Natural killer cell (primary cell): ENCODE data around the gene CFAP20. TPM values are rescaled to one million over a fixed set of nuclear protein-coding genes. Genes with fewer than 3 reads are reported as not detected.
"Not testable (repeated sequence)": the region's sequence is repeated elsewhere in the genome, so short reads cannot be mapped to it uniquely, and the experiment has no call there.

Experiments
- ATAC-seq, 3 donors: fragments of 150-1000 bp in 2 of 3; fragments of 200-7000 bp in 1 of 3; cut with Tn5 transposase; 1 replicate in 1 of 3; 2 replicates in 2 of 3; pipeline ENCODE4 v1.10.0; 2021; ENCODE audit warnings: mild to moderate bottlenecking in 2 of 3, moderate library complexity in 2 of 3
- DNase-seq, 2 donors: peaks; one replicate each; pipeline versions ENCODE4 v3.0.0 to v3.0.0-alpha.2; 2013 to 2021; ENCODE audit warnings: mixed read lengths in 1 of 2
- H3K27ac ChIP-seq: one replicate; pipeline ENCODE4 v1.5.1; 2013; ENCODE audit warnings: mild to moderate bottlenecking, low read length
- H3K27me3 ChIP-seq: one replicate; pipeline ENCODE4 v1.6.1; 2013; ENCODE audit warnings: low read length; ENCODE audit not compliant: control insufficient read depth, insufficient read depth
- H3K36me3 ChIP-seq: one replicate; pipeline ENCODE4 v1.6.1; 2013; ENCODE audit warnings: low read length; ENCODE audit not compliant: control insufficient read depth, insufficient read depth
- H3K4me1 ChIP-seq: one replicate; pipeline ENCODE4 v1.6.1; 2013; ENCODE audit warnings: low read length; ENCODE audit not compliant: control insufficient read depth, insufficient read depth
- H3K4me3 ChIP-seq: one replicate; pipeline ENCODE4 v1.5.1; 2013; ENCODE audit warnings: low read length
- H3K9me3 ChIP-seq: one replicate; pipeline ENCODE4 v1.6.1; 2013; ENCODE audit warnings: low read length; ENCODE audit not compliant: control insufficient read depth, insufficient read depth
- H3K27ac Mint-ChIP-seq, 2 donors: one replicate each; pipeline ENCODE4 v1.8.0; 2022; ENCODE audit warnings: mild to moderate bottlenecking in 2 of 2, mixed read lengths in 2 of 2, moderate library complexity in 1 of 2
- H3K27me3 Mint-ChIP-seq, 2 donors: one replicate each; pipeline ENCODE4 v1.8.0; 2022; ENCODE audit warnings: low read depth in 2 of 2, mixed read lengths in 2 of 2
- H3K36me3 Mint-ChIP-seq: one replicate; pipeline ENCODE4 v1.8.0; 2022; ENCODE audit warnings: mixed read lengths
- H3K4me1 Mint-ChIP-seq, 2 donors: one replicate each; pipeline ENCODE4 v1.8.0; 2022; ENCODE audit warnings: mixed read lengths in 2 of 2
- H3K4me3 Mint-ChIP-seq: one replicate; pipeline ENCODE4 v1.8.0; 2022; ENCODE audit warnings: mild to moderate bottlenecking, moderate library complexity, mixed read lengths
- H3K9me3 Mint-ChIP-seq, 2 donors: one replicate each; pipeline ENCODE4 v1.8.0; 2022; ENCODE audit warnings: mixed read lengths in 2 of 2
- CTCF ChIP-seq: fragments of 200-600 bp; IDR thresholded peaks from one replicate; pipeline ENCODE4 v1.8.0; 2022; ENCODE audit warnings: antibody characterized with exemption
- WGBS: methylation state at CpG from one replicate; pipeline ENCODE4 v1.1.7; 2013; ENCODE audit warnings: missing lambda C conversion rate; ENCODE audit not compliant: insufficient coverage; 5-methylcytosine and 5-hydroxymethylcytosine counted together
- intact Hi-C: fragments of 100-400 bp; cut with micrococcal nuclease; formaldehyde crosslinking; loops from one replicate; pipeline ENCODE4 v1.14.2; 2022
- total RNA-seq, 4 donors: library from RNA; stranded (reverse); fragments of 120-200 nt in 1 of 4; gene quantifications; one replicate each; pipeline versions ENCODE4 v1.2.3 to v1.2.4, GENCODE V29; 2013 to 2022

Gene CFAP20
- total RNA-seq, 3 donors from 2014 or later (not counting 1 experiment from before 2014, with no cell fraction given) = 57.9 to 137 (median 64.7) TPM

GRCh38 chr16:58077796-58078195 lies 51.4 kb downstream of the CFAP20 start:
- Mint-ChIP-seq H3K4me1 (no peaks in the 10 kb centered on the region), H3K36me3 (no peaks in the 10 kb centered on the region), H3K27ac (no peak overlapping the region), H3K4me3 (no peak overlapping the region), H3K27me3 (peaks cover 0 to 5% of the 10 kb centered on the region in 2 donors), H3K9me3 (no peaks in the 10 kb centered on the region)
- Histone ChIP-seq H3K4me1 (no peaks in the 10 kb centered on the region), H3K27me3 (no peaks in the 10 kb centered on the region), H3K4me3 (no peak overlapping the region), H3K27ac (no peak overlapping the region), H3K9me3 (no peaks in the 10 kb centered on the region), H3K36me3 (no peaks in the 10 kb centered on the region)
- TF ChIP-seq CTCF = no peak
- DNase-seq (no peak), ATAC-seq (no peak)
- intact Hi-C loops = no loop called here
- 90% methylated on average over 8 of the region's 8 CpGs for WGBS

DNA sequence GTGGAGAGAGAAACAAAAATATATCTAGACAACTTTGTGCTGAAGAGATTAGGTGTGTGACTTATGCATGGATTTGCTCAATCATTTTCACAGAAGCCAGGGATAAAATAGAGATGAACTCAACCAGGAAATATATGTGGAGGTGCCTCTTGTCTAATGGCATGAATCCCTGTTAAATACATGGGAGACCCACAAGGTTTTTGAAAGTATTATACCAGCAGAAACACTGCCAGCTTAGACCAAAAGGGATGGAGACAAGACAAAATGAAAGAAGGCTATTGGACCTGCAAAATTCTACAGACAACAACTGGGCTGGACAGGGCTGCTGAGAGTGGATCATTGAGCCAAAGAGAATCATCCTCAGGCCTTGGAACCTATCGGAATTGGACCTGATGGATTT lies 52.7 kb downstream of the CFAP20 start:
- Mint-ChIP-seq H3K27ac (no peak overlapping the region), H3K36me3 (no peaks in the 10 kb centered on the region), H3K9me3 (no peaks in the 10 kb centered on the region), H3K4me1 (no peaks in the 10 kb centered on the region), H3K4me3 (no peak overlapping the region), H3K27me3 (peaks cover 0 to 3% of the 10 kb centered on the region in 2 donors)
- intact Hi-C loops = no loop called here
- ATAC-seq (no peak), DNase-seq (no peak)
- Histone ChIP-seq H3K27me3 (no peaks in the 10 kb centered on the region), H3K4me3 (no peak overlapping the region), H3K36me3 (no peaks in the 10 kb centered on the region), H3K9me3 (no peaks in the 10 kb centered on the region), H3K27ac (no peak overlapping the region), H3K4me1 (no peaks in the 10 kb centered on the region)
- TF ChIP-seq CTCF = no peak
- WGBS = 88% methylated on average over 1 of the region's 1 CpG

GRCh38 chr16:58074657-58075056 lies 54.5 kb downstream of the CFAP20 start:
- Histone ChIP-seq H3K9me3 (no peaks in the 10 kb centered on the region), H3K27ac (no peak overlapping the region), H3K4me3 (no peak overlapping the region), H3K4me1 (no peaks in the 10 kb centered on the region), H3K27me3 (no peaks in the 10 kb centered on the region), H3K36me3 (no peaks in the 10 kb centered on the region)
- 91% methylated on average over 2 of the region's 4 CpGs for WGBS
- H3K9me3 Mint-ChIP-seq = no peaks in the 10 kb centered on the region
- no peak for TF ChIP-seq CTCF
- no peaks in the 10 kb centered on the region for H3K36me3 Mint-ChIP-seq
- intact Hi-C loops = no loop called here
- ATAC-seq (no peak), DNase-seq (no peak)
- H3K4me1 Mint-ChIP-seq = no peaks in the 10 kb centered on the region
- peaks cover 0 to 3% of the 10 kb centered on the region in 2 donors for H3K27me3 Mint-ChIP-seq
- H3K27ac Mint-ChIP-seq = no peak overlapping the region
- H3K4me3 Mint-ChIP-seq = no peak overlapping the region

DNA sequence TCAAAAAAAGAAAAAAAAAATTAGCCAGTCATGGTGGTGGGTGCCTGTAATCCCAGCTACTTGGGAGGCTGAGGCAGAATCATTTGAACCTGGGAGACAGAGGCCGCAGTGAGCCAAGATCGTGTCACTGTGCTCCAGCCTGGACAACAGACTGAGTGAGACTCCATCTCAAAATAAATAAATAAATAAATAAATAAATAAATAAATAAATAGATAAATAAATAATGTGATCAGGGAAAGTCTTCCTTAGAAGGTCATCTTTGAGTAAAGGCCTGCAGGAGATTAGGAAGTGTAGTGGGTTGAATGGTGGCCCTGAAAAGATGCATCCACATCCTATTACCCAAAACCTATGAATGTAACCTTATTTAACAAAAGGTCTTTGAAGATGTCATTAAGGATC lies 56.1 kb downstream of the CFAP20 start:
- H3K4me1 ChIP-seq, H3K4me1 Mint-ChIP-seq, H3K27me3 ChIP-seq, intact Hi-C loops, H3K27ac Mint-ChIP-seq, H3K27me3 Mint-ChIP-seq, H3K4me3 ChIP-seq, H3K36me3 ChIP-seq, H3K9me3 Mint-ChIP-seq, H3K9me3 ChIP-seq, H3K4me3 Mint-ChIP-seq, H3K36me3 Mint-ChIP-seq, ATAC-seq, DNase-seq, H3K27ac ChIP-seq: not testable (repeated sequence)
- WGBS = 100% methylated on average over 1 of the region's 2 CpGs

DNA sequence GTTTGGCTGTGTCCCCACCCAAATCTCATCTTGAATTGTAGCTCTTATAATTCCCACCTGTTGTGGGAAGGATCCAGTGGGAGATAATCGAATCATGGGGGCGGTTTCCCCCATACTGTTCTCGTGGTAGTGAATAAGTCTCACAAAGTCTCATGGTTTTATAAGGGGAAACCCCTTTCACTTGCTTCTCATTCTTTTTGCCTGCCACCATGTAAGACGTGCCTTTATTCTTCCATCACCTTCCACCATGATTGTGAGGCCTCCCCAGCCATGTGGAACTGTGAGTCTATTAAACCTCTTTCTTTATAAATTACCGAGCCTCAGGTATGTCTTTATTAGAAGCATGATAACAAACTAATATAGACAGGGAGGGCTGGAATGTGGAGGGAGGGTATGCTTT lies 57.0 kb downstream of the CFAP20 start:
- H3K4me3 ChIP-seq, H3K27ac Mint-ChIP-seq, H3K27ac ChIP-seq, ATAC-seq, H3K36me3 ChIP-seq, H3K27me3 ChIP-seq, H3K36me3 Mint-ChIP-seq, intact Hi-C loops, H3K9me3 ChIP-seq, H3K4me3 Mint-ChIP-seq, H3K4me1 Mint-ChIP-seq, H3K27me3 Mint-ChIP-seq, DNase-seq, H3K4me1 ChIP-seq, H3K9me3 Mint-ChIP-seq: not testable (repeated sequence)
- WGBS = 77% methylated on average over 1 of the region's 5 CpGs
